Peyer's patch (tissue), 4 donors: ENCODE results near the gene RPTOR.

Experiments
- CTCF ChIP-seq, 6 experiments: fragments of 450-650 bp in 4 of 6; fragments of 200-600 bp in 2 of 6; sonication (generic) in 1 of 6; IDR thresholded peaks; one replicate each; pipeline ENCODE4 v1.5.1; 2017 to 2019; ENCODE audit warnings: antibody characterized with exemption in 6 of 6, mild to moderate bottlenecking in 3 of 6, moderate library complexity in 1 of 6
- POLR2A ChIP-seq, 2 donors: fragments of 450-650 bp; IDR thresholded peaks; one replicate each; pipeline ENCODE4 v1.5.1; 2017; ENCODE audit warnings: antibody characterized with exemption in 2 of 2, mild to moderate bottlenecking in 2 of 2, moderate library complexity in 2 of 2

- no peak for TF ChIP-seq POLR2A (IDR thresholded peaks at IDR 0.05)
- no peak for TF ChIP-seq CTCF (IDR thresholded peaks at IDR 0.05)
Measured at GRCh38 chr17:80527016-80527645, 17.5 kb upstream of the RPTOR start.
